HepG2 (cell line): Measurements from ENCODE around the gene C16orf54. TPM values are rescaled to one million over a fixed set of nuclear protein-coding genes. Genes with fewer than 3 reads are reported as not detected.

ENCODE experiments used
- E2F2 ChIP-seq: sonication (generic); formaldehyde crosslinking; IDR thresholded peaks from 2 replicates; pipeline ENCODE4 v1.4.0; 2020; ENCODE audit warnings: missing genetic modification reagents, borderline replicate concordance
- GRHL1 ChIP-seq: sonication (generic); formaldehyde crosslinking; conservative IDR thresholded peaks from 2 replicates; pipeline ENCODE4 v1.8.0; 2022; ENCODE audit warnings: missing genetic modification reagents
- HHEX ChIP-seq: IDR thresholded peaks from 2 replicates; pipeline ENCODE4 v1.6.1; 2016; ENCODE audit warnings: control low read depth
- HNRNPL ChIP-seq: fragments of 200-400 bp; formaldehyde crosslinking; IDR thresholded peaks from 2 replicates; pipeline ENCODE4 v1.6.1; 2017; ENCODE audit warnings: mild to moderate bottlenecking, low read depth, low read length
- HOXA9 ChIP-seq: sonication (generic); formaldehyde crosslinking; IDR thresholded peaks from 2 replicates; pipeline ENCODE4 v1.8.1; 2022; ENCODE audit warnings: missing genetic modification reagents, mild to moderate bottlenecking, moderate library complexity, borderline replicate concordance
- MAF1 ChIP-seq: sonication (generic); formaldehyde crosslinking; IDR thresholded peaks from 2 replicates; pipeline ENCODE4 v1.5.0; 2020; ENCODE audit warnings: missing genetic modification reagents, borderline replicate concordance
- NFKB2 ChIP-seq: sonication (generic); formaldehyde crosslinking; IDR thresholded peaks from 2 replicates; pipeline ENCODE4 v1.4.0; 2020; ENCODE audit warnings: missing genetic modification reagents, borderline replicate concordance
- PRPF4 ChIP-seq: fragments of 200-400 bp; formaldehyde crosslinking; IDR thresholded peaks from 2 replicates; pipeline ENCODE4 v1.6.1; 2016; ENCODE audit warnings: low read length, low read depth; ENCODE audit not compliant: poor library complexity, severe bottlenecking
- SOX6 ChIP-seq, 2 experiments: fragments of 450-650 bp in 1 of 2; sonication (generic) in 1 of 2; formaldehyde crosslinking in 1 of 2; IDR thresholded peaks; 2 replicates each; pipeline versions ENCODE4 v1.4.0 to v1.6.1; 2017 to 2020; ENCODE audit warnings: antibody characterized with exemption in 1 of 2, mild to moderate bottlenecking in 1 of 2, missing genetic modification reagents in 1 of 2
- TCF7 ChIP-seq: sonication (generic); IDR thresholded peaks from 2 replicates; pipeline ENCODE4 v1.6.1; 2016; ENCODE audit warnings: antibody characterized with exemption, low read depth
- TP53 ChIP-seq: sonication (generic); formaldehyde crosslinking; conservative IDR thresholded peaks from 2 replicates; pipeline ENCODE4 v1.4.0; 2020; ENCODE audit warnings: missing genetic modification reagents
- ZC3H13 ChIP-seq: sonication (generic); formaldehyde crosslinking; IDR thresholded peaks from 2 replicates; pipeline ENCODE4 v1.8.1; 2023; ENCODE audit warnings: mild to moderate bottlenecking, missing genetic modification reagents, moderate library complexity
- ZNF224 ChIP-seq: sonication (generic); formaldehyde crosslinking; IDR thresholded peaks from 2 replicates; pipeline ENCODE4 v1.5.0; 2020; ENCODE audit warnings: mild to moderate bottlenecking, missing genetic modification reagents
- ZNF281 ChIP-seq: sonication (generic); formaldehyde crosslinking; IDR thresholded peaks from 2 replicates; pipeline ENCODE4 v1.4.0; 2020; ENCODE audit warnings: missing genetic modification reagents, borderline replicate concordance
- ZNF572 ChIP-seq: sonication (generic); formaldehyde crosslinking; IDR thresholded peaks from 2 replicates; pipeline ENCODE4 v1.5.1; 2020; ENCODE audit warnings: mild to moderate bottlenecking, missing genetic modification reagents
- ZNF607 ChIP-seq: sonication (generic); formaldehyde crosslinking; IDR thresholded peaks from 2 replicates; pipeline ENCODE4 v1.5.1; 2020; ENCODE audit warnings: missing genetic modification reagents, mild to moderate bottlenecking, borderline replicate concordance
- polyA plus RNA-seq, 8 experiments: library from polyadenylated mRNA; depleted of rRNA in 3 of 8; stranded (reverse) in 7 of 8; unstranded in 1 of 8; fragments of >200 nt; fragmentation: Illumina TruSeq in 4 of 8; extraction: Trizol in 4 of 8; gene quantifications; 2 replicates each; pipeline versions ENCODE4 v1.2.1 to v1.2.3, GENCODE V29; 2011 to 2016; ENCODE audit warnings: low read depth in 4 of 8, missing spikeins in 1 of 8, mixed read lengths in 1 of 8; ENCODE audit not compliant: insufficient read depth in 1 of 8
- total RNA-seq, 5 experiments: library from RNA; depleted of rRNA; stranded (reverse); fragments of >200 nt; fragmentation: Illumina TruSeq; extraction: Trizol; gene quantifications; 2 replicates each; pipeline ENCODE4 v1.2.3, GENCODE V29; 2016; ENCODE audit warnings: low read depth in 1 of 5
- TF ChIP-seq, protein P1 (sequence below): sonication (generic); formaldehyde crosslinking; IDR thresholded peaks from 2 replicates; pipeline ENCODE4 v1.8.0; 2022; ENCODE audit warnings: missing genetic modification reagents, mild to moderate bottlenecking, borderline replicate concordance
- TF ChIP-seq, protein P2 (sequence below): sonication (generic); formaldehyde crosslinking; IDR thresholded peaks from 2 replicates; pipeline ENCODE4 v1.5.1; 2020; ENCODE audit warnings: missing genetic modification reagents, mild to moderate bottlenecking, borderline replicate concordance
- TF ChIP-seq, protein P3 (sequence below): fragments of 450-650 bp; IDR thresholded peaks from 2 replicates; pipeline ENCODE4 v1.6.1; 2017

C16orf54 gene
- total and polyA plus RNA-seq, 2 of the 13 experiments (the other 11 are each of a cell fraction or from before 2014, with no cell fraction given), result not detected

DNA sequence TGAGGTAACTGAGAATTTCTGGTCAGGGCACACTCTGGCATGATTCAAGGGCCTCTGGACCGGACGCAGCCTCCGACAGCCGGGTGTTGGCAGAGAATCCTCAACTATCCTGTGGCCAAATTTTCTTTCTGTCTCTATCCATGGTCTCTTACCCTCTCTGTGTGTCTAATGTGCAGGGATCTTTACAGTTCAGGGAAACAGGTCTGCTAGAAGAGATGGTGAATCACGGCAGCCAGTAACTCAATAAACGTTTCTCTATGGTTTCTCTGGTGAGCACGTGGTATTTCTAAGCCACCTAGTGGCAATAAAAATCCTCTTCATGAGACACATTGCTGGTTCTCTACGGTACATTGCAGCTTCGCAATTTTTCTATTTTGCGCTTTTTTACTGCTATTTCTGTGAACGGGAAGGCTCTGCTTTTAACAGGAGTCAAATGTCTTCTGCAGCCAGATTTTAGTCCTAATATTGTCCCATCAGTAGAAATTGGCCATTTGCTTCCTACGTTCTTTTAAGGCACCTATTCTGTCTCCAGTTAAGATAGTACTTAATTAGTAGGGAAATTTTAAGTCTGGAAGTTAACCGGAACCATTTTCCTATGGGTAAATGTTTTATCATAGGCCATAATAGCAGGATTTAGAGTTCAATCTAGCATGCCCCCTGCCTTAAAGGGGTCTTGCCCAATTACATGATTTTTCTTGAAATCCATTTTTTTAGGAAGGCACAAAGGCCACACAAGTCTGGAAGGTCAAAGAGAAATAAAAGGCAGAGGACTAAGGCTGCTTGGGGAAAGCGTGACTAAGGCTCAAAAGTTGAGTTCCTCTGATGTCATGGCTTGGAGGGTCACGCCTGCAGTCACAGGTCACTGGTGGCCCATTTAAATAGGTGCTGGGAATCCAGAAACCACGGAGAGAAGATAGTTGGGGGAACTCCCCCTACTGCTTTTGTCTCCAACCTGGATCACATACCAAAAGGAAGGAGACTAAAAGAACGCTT is 35.3 kb downstream of the C16orf54 start (continued):
- TF ChIP-seq GRHL1 (no peak), SOX6 (IDR thresholded peaks at IDR 0.05) (no peak), SOX6 (CRISPR knock-in tag; IDR thresholded peaks at IDR 0.05) (no peak), HNRNPL (no peak), ZNF572 (CRISPR knock-in tag) (no peak), ZNF281 (CRISPR knock-in tag) (no peak), TCF7 (no peak), HOXA9 (CRISPR knock-in tag) (no peak), TP53 (no peak), PRPF4 (no peak), NFKB2 (CRISPR knock-in tag) (no peak), MAF1 (CRISPR knock-in tag) (no peak), ZNF224 (CRISPR knock-in tag) (no peak), E2F2 (CRISPR knock-in tag) (no peak), HHEX (CRISPR knock-in tag) (no peak), ZC3H13 (CRISPR knock-in tag) (no peak), ZNF607 (CRISPR knock-in tag) (no peak)
- TF ChIP-seq, protein P1, sequence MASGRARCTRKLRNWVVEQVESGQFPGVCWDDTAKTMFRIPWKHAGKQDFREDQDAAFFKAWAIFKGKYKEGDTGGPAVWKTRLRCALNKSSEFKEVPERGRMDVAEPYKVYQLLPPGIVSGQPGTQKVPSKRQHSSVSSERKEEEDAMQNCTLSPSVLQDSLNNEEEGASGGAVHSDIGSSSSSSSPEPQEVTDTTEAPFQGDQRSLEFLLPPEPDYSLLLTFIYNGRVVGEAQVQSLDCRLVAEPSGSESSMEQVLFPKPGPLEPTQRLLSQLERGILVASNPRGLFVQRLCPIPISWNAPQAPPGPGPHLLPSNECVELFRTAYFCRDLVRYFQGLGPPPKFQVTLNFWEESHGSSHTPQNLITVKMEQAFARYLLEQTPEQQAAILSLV (CRISPR knock-in tag), result no peak
- TF ChIP-seq, protein P2, sequence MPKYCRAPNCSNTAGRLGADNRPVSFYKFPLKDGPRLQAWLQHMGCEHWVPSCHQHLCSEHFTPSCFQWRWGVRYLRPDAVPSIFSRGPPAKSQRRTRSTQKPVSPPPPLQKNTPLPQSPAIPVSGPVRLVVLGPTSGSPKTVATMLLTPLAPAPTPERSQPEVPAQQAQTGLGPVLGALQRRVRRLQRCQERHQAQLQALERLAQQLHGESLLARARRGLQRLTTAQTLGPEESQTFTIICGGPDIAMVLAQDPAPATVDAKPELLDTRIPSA (CRISPR knock-in tag), result no peak
- TF ChIP-seq, protein P3, sequence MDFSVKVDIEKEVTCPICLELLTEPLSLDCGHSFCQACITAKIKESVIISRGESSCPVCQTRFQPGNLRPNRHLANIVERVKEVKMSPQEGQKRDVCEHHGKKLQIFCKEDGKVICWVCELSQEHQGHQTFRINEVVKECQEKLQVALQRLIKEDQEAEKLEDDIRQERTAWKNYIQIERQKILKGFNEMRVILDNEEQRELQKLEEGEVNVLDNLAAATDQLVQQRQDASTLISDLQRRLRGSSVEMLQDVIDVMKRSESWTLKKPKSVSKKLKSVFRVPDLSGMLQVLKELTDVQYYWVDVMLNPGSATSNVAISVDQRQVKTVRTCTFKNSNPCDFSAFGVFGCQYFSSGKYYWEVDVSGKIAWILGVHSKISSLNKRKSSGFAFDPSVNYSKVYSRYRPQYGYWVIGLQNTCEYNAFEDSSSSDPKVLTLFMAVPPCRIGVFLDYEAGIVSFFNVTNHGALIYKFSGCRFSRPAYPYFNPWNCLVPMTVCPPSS, result no peak
